Transverse colon (tissue), 4 donors: ENCODE data around the gene XRN1. TPM values are rescaled to one million over a fixed set of nuclear protein-coding genes. Genes with fewer than 3 reads are reported as not detected.

Source experiments
- DNase-seq: peaks from one replicate; pipeline ENCODE4 v3.0.0-alpha.2; 2019
- H3K27ac ChIP-seq, 4 donors: fragments of 200-600 bp; sonication (generic); 2 replicates each; pipeline ENCODE4 v1.5.1; 2016 to 2018; ENCODE audit warnings: inconsistent platforms in 4 of 4
- H3K27me3 ChIP-seq: fragments of 200-600 bp; sonication (generic); 2 replicates; pipeline ENCODE4 v1.5.1; 2017; ENCODE audit warnings: inconsistent platforms
- H3K36me3 ChIP-seq, 4 donors: fragments of 200-600 bp; sonication (generic); 2 replicates each; pipeline ENCODE4 v1.5.1; 2017 to 2019; ENCODE audit warnings: inconsistent platforms in 4 of 4
- H3K4me1 ChIP-seq, 4 donors: fragments of 200-600 bp; sonication (generic); 2 replicates each; pipeline ENCODE4 v1.5.1; 2017 to 2020; ENCODE audit warnings: inconsistent platforms in 4 of 4
- H3K4me3 ChIP-seq, 4 donors: fragments of 200-600 bp; sonication (generic); 1 replicate in 1 of 4; 2 replicates in 3 of 4; pipeline versions ENCODE4 v1.5.1 to v1.6.1; 2017 to 2019; ENCODE audit warnings: inconsistent platforms in 4 of 4
- H3K9me3 ChIP-seq, 2 donors: fragments of 200-600 bp; sonication (generic); 2 replicates each; pipeline ENCODE4 v1.5.1; 2017 to 2019; ENCODE audit warnings: inconsistent platforms in 2 of 2
- CTCF ChIP-seq, 5 experiments: fragments of 200-600 bp in 3 of 5; fragments of 450-650 bp in 2 of 5; sonication (generic) in 3 of 5; IDR thresholded peaks; 1 replicate in 2 of 5; 2 replicates in 3 of 5; pipeline ENCODE4 v1.5.1; 2016 to 2017; ENCODE audit warnings: antibody characterized with exemption in 5 of 5, inconsistent platforms in 3 of 5, mild to moderate bottlenecking in 2 of 5, moderate library complexity in 1 of 5
- EP300 ChIP-seq: sonication (generic); formaldehyde crosslinking; IDR thresholded peaks from one replicate; pipeline ENCODE4 v1.6.1; 2017; ENCODE audit warnings: antibody characterized with exemption, low read depth
- POLR2A ChIP-seq: fragments of 450-650 bp; IDR thresholded peaks from one replicate; pipeline ENCODE4 v1.6.1; 2016; ENCODE audit warnings: antibody characterized with exemption, mild to moderate bottlenecking, moderate library complexity
- POLR2AphosphoS5 ChIP-seq, 3 donors: sonication (generic); formaldehyde crosslinking; IDR thresholded peaks; one replicate each; pipeline ENCODE4 v1.6.1; 2016; ENCODE audit warnings: antibody characterized with exemption in 3 of 3
- WGBS, 2 donors: methylation state at CpG; one replicate each; pipeline ENCODE4 v1.1.5; 2018; ENCODE audit warnings: low coverage in 1 of 2; 5-methylcytosine and 5-hydroxymethylcytosine counted together
- in situ Hi-C, 4 donors: fragments of 200-750 bp; cut with MboI; loops; one replicate each; pipeline versions ENCODE4 v1.15.0 to v1.15.1; 2017; ENCODE audit warnings: low sequenced_read_pairs in 3 of 4, low pct_ligation_motif_present in 1 of 4, low pct_unique_long_range_greater_than_20kb in 1 of 4
- intact Hi-C: fragments of 100-400 bp; cut with DNase I; formaldehyde crosslinking; loops from one replicate; pipeline ENCODE4 v1.15.1; 2023; ENCODE audit warnings: low total_unique reads
- total RNA-seq, 4 donors: library from RNA; depleted of rRNA; stranded (reverse); fragments of >200 nt; gene quantifications; one replicate each; pipeline ENCODE4 v1.1.0, GENCODE V29; 2016

The XRN1 gene
- total RNA-seq, 4 donors from 2014 or later: 13.5 to 93.0 (median 52.1) TPM

DNA sequence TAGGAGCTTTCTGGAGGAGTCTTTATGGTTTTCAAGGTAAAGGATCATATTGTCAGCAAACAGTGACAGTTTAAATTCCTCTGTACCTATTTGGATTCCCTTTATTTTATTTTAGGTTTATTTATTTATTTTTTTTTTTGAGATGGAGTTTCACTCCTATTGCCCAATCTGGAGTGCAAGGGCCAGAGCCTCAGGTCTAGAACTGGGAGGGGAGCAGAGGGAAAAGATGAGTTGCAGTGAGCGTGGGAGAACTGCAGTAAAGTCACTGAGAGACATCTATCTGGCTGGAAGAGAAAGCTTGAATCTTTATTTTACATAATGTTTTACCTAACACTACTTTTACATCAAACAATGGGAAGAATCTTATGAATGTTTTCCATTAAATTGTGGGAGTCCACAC is 172.9 kb downstream of the XRN1 start:
- no peaks in the 10 kb centered on the region for H3K4me1 ChIP-seq
- no peak overlapping the region for H3K4me3 ChIP-seq
- H3K9me3 ChIP-seq: no peaks in the 10 kb centered on the region
- in situ Hi-C loops (loop anchor here in 2 of 4 donors (10.0 kb wide), 2 partner anchors 150 to 310 kb away; no protein-coding TSS in a partner anchor), intact Hi-C loops (loop anchor here (10.0 kb wide), 2 partner anchors 90 to 310 kb away; no protein-coding TSS in a partner anchor)
- no peak overlapping the region for H3K27ac ChIP-seq
- 67 to 100% methylated on average over 1 of the region's 1 CpG for WGBS, 2 donors
- no peaks in the 10 kb centered on the region for H3K27me3 ChIP-seq
- H3K36me3 ChIP-seq: no peaks in the 10 kb centered on the region
- DNase-seq: no peak
- no peak for TF ChIP-seq POLR2A
- TF ChIP-seq EP300: no peak
- TF ChIP-seq CTCF (IDR thresholded peaks at IDR 0.05): no peak
- TF ChIP-seq POLR2AphosphoS5 (IDR thresholded peaks at IDR 0.05): no peak

GRCh38 chr3:142273501-142273900 is 174.3 kb downstream of the XRN1 start:
- intact Hi-C loops (loop anchor here (10.0 kb wide), 2 partner anchors 89 to 309 kb away; no protein-coding TSS in a partner anchor), in situ Hi-C loops (loop anchor here in 2 of 4 donors (10.0 kb wide), 2 partner anchors 149 to 309 kb away; no protein-coding TSS in a partner anchor)
- no peak for DNase-seq
- Histone ChIP-seq H3K27me3 (no peaks in the 10 kb centered on the region), H3K4me3 (no peak overlapping the region), H3K36me3 (no peaks in the 10 kb centered on the region), H3K9me3 (no peaks in the 10 kb centered on the region), H3K27ac (no peak overlapping the region), H3K4me1 (no peaks in the 10 kb centered on the region)
- TF ChIP-seq EP300: no peak
- TF ChIP-seq CTCF (IDR thresholded peaks at IDR 0.05): no peak
- TF ChIP-seq POLR2AphosphoS5 (IDR thresholded peaks at IDR 0.05): no peak

DNA sequence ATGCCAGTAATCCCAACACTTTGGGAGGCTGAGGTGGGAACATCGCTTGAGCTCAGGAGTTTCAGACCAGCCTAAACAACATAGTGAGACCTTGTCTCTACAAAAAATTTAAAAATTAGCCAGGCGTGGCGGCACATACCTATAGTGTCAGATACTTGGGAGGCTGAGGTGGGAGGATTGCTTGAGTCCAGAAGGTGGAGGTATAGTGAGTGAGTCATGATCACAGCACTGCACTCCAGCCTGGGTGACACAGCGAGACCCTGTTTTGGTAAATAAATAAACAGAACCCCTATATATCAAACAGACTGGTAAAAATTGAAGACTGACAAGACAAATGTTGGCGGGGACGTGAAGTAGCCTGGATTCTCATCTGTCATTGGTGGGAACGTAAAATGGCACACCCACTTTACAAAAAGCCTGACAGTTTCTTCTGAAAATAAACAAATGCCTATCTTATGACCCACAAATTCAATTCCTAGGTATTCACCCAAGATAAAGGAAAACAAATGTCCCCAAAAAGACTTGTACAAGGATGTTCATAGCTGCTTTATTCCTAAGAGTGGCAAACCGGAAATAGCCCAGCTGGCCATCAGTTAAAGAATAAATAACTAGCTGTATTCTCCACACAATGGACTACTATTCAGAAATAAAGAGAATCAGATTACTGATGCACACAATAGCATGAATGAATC is 175.5 kb downstream of the XRN1 start:
- TF ChIP-seq CTCF (IDR thresholded peaks at IDR 0.05) (no peak), POLR2A (no peak)
- Histone ChIP-seq H3K36me3 (no peaks in the 10 kb centered on the region), H3K4me1 (peaks cover 0 to 4% (median 0%) of the 10 kb centered on the region in 4 donors), H3K27me3 (no peaks in the 10 kb centered on the region), H3K4me3 (no peak overlapping the region), H3K27ac (no peak overlapping the region), H3K9me3 (no peaks in the 10 kb centered on the region)
- in situ Hi-C loops: loop anchor here in 2 of 4 donors (10.0 kb wide), 2 partner anchors 148 to 308 kb away; no protein-coding TSS in a partner anchor
- no peak for DNase-seq
- 77 to 88% methylated on average over 3 to 8 of the region's 8 CpGs for WGBS, 2 donors
- intact Hi-C loops: loop anchor here (10.0 kb wide), 2 partner anchors 88 to 308 kb away; no protein-coding TSS in a partner anchor

DNA sequence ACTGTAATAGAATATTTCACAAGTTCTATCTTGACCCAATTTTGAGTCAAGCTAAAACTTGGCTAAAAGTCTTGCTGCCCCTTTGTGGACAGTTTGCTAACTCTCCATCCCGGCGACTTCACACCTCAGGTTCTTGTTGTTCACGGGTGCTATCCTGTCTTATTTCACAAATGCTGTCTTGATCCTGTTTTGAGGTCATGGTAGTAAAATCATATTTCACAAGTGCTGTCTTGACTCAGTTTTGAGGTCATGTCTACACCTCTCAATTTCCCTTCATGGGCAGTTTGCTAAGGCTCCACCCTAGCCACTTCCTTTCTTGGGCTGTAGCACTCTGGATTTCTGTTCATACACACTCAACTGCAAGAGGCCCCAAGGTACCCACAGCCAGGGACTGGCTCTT is 177.4 kb downstream of the XRN1 start:
- WGBS, 2 donors: 77% methylated on average over 3 of the region's 3 CpGs; no CpG with 5 or more reads in 1 of the 2 donors
- H3K27me3 ChIP-seq: no peaks in the 10 kb centered on the region
- TF ChIP-seq EP300 (no peak), POLR2AphosphoS5 (IDR thresholded peaks at IDR 0.05) (no peak), CTCF (IDR thresholded peaks at IDR 0.05) (no peak), POLR2A (no peak)
- H3K27ac ChIP-seq: no peak overlapping the region
- intact Hi-C loops: loop anchor here (10.0 kb wide), 2 partner anchors 86 to 306 kb away; no protein-coding TSS in a partner anchor
- peaks cover 0 to 4% (median 0%) of the 10 kb centered on the region in 4 donors for H3K4me1 ChIP-seq
- no peaks in the 10 kb centered on the region for H3K36me3 ChIP-seq
- in situ Hi-C loops: loop anchor here in 2 of 4 donors (10.0 kb wide), 2 partner anchors 146 to 306 kb away; no protein-coding TSS in a partner anchor
- H3K9me3 ChIP-seq: no peaks in the 10 kb centered on the region
- no peak overlapping the region for H3K4me3 ChIP-seq
- no peak for DNase-seq
